ENCODE measurements around the gene DNAAF9. TPM values are rescaled to one million over a fixed set of nuclear protein-coding genes. Genes with fewer than 3 reads are reported as not detected.

Gene DNAAF9
- total and polyA plus RNA-seq, 2 of the 8 experiments (the other 6 are each of a cell fraction or from before 2014, with no cell fraction given), result 2.6 to 5.7 TPM

GRCh38 chr20:3405139-3405538 is 2.3 kb downstream of the DNAAF9 start:
- H3K4me3 ChIP-seq (ENCODE audit: extremely low read depth in 1 of 4, insufficient read depth in 2 of 4, low read depth in 3 of 4, low read length in 4 of 4), result no peak overlapping the region
- 80% methylated on average over 2 of the region's 2 CpGs; no CpG with 5 or more reads in 1 of the 2 experiments for WGBS, 2 experiments (ENCODE audit: extremely low coverage in 1 of 2, insufficient coverage in 1 of 2, insufficient read length in 1 of 2, insufficient replicate concordance in 2 of 2, low coverage in 1 of 2, low lambda C conversion rate in 2 of 2, missing lambda C conversion rate in 1 of 2)
- FAIRE-seq, result no peak

More at GRCh38 chr20:3405139-3405538, 2.3 kb downstream of the DNAAF9 start:
- ChIA-PET CTCF (ENCODE audit: partially characterized antibody) (no interaction called here), POLR2A (ENCODE audit: partially characterized antibody) (interaction anchor here (2.0 kb wide), 1 partner anchor 28 kb away, joined by 6 read pairs; no protein-coding TSS in a partner anchor)
- no peak overlapping the region for H4K8ac ChIP-seq (ENCODE audit: extremely low read depth, insufficient read depth, low read length)
- H3K9ac ChIP-seq (replicated peaks in 1 of 4; ENCODE audit: extremely low read depth in 1 of 4, low read depth in 3 of 4, low read length in 3 of 4), result no peak overlapping the region
- no peak overlapping the region for H4K91ac ChIP-seq (replicated peaks; ENCODE audit: insufficient read length, low read length)
- H4K20me1 ChIP-seq (replicated peaks in 1 of 2; ENCODE audit: control insufficient read depth in 1 of 2, insufficient read depth in 2 of 2, low read length in 2 of 2), result peaks cover 3 to 5% of the 10 kb centered on the region in 2 experiments
- no peak overlapping the region for H2BK120ac ChIP-seq (replicated peaks; ENCODE audit: low read depth, low read length)
- peaks cover 0 to 4% (median 0%) of the 10 kb centered on the region in 4 experiments; a peak in 2 of 7 replicates for H3K27me3 ChIP-seq (replicated peaks in 1 of 4; ENCODE audit: control insufficient read depth in 3 of 4, extremely low read depth in 1 of 4, insufficient read depth in 3 of 4, low read length in 3 of 4)
- no peak overlapping the region for H2BK12ac ChIP-seq (ENCODE audit: low read depth, low read length)
- H3K36me3 ChIP-seq (ENCODE audit: control insufficient read depth in 2 of 4, insufficient read depth in 4 of 4, low read length in 3 of 4), result no peaks in the 10 kb centered on the region
- DNase-seq (ENCODE audit: low read depth in 1 of 2, low spot score in 2 of 2), result no peak
- H2BK5ac ChIP-seq (ENCODE audit: low read depth, low read length), result no peak overlapping the region
- peaks cover 15% of the 10 kb centered on the region for H3K23me2 ChIP-seq (ENCODE audit: low read depth, low read length)
- no peak overlapping the region for H3K14ac ChIP-seq (ENCODE audit: insufficient read length)
- H3K79me2 ChIP-seq (ENCODE audit: control insufficient read depth in 1 of 2, insufficient read depth in 2 of 2, low read length in 2 of 2), result peaks cover 0 to 13% of the 10 kb centered on the region in 2 experiments; a peak in 2 of 4 replicates
- no peak overlapping the region for H2AK5ac ChIP-seq (ENCODE audit: low read depth, low read length)
- no peak overlapping the region for H3K27ac ChIP-seq (ENCODE audit: low read depth, low read length)
- H3K23ac ChIP-seq (ENCODE audit: insufficient read length), result no peak overlapping the region
- TF ChIP-seq BRCA1 (IDR thresholded peaks at IDR 0.05; ENCODE audit: low read depth, low read length) (no peak), SRF (IDR thresholded peaks at IDR 0.05; ENCODE audit: low read depth, low read length) (peak; percentile 64; the same call in 1 of the 2 replicates)
- no peak overlapping the region for H3K56ac ChIP-seq (replicated peaks; ENCODE audit: insufficient read length, low read depth, low read length)
- H2BK15ac ChIP-seq (ENCODE audit: low read length), result no peak overlapping the region
- H3K18ac ChIP-seq (ENCODE audit: extremely low read depth, low read length), result no peak overlapping the region
- no peaks in the 10 kb centered on the region for H3K9me3 ChIP-seq (ENCODE audit: insufficient read depth in 2 of 2, low read depth in 1 of 2, low read length in 1 of 2)
- no peak overlapping the region for H3K4me2 ChIP-seq (ENCODE audit: insufficient read depth in 1 of 2, low read depth in 2 of 2, low read length in 2 of 2)
- H3K4ac ChIP-seq (replicated peaks; ENCODE audit: insufficient read length, low read depth, low read length), result no peak overlapping the region
- H2BK20ac ChIP-seq (ENCODE audit: low read length), result no peak overlapping the region
- H2AFZ ChIP-seq (ENCODE audit: low read length), result no peak overlapping the region
- H4K5ac ChIP-seq (ENCODE audit: insufficient read length, low read depth, low read length), result no peak overlapping the region
- H3K79me1 ChIP-seq (ENCODE audit: low read depth, low read length), result no peaks in the 10 kb centered on the region; the same call in 1 of the 2 replicates
- peaks cover 0 to 2% (median 0%) of the 10 kb centered on the region in 4 experiments; a peak in 4 of 7 replicates for H3K4me1 ChIP-seq (replicated peaks in 1 of 4; ENCODE audit: control insufficient read depth in 3 of 4, insufficient read depth in 4 of 4, low read length in 3 of 4)
